Adipocyte (in vitro differentiated cells): Measurements from ENCODE around the gene FREY1.

Experiments used
- DNase-seq: peaks from one replicate; pipeline ENCODE4 v3.0.0-alpha.2; 2015; ENCODE audit warnings: low read depth
- H3K27me3 ChIP-seq: replicated peaks from 2 replicates; pipeline ENCODE4 v1.7.0; 2013; ENCODE audit warnings: mild to moderate bottlenecking, low read length, moderate library complexity; ENCODE audit not compliant: control insufficient read depth, insufficient read depth
- H3K36me3 ChIP-seq: 2 replicates; pipeline ENCODE4 v1.7.0; 2013; ENCODE audit warnings: low read length, mild to moderate bottlenecking, moderate library complexity; ENCODE audit not compliant: control insufficient read depth, insufficient read depth, severe bottlenecking
- H3K4me1 ChIP-seq: 2 replicates; pipeline ENCODE4 v1.7.0; 2013; ENCODE audit warnings: mild to moderate bottlenecking, low read length, moderate library complexity; ENCODE audit not compliant: control insufficient read depth, insufficient read depth
- H3K4me3 ChIP-seq: 2 replicates; pipeline ENCODE4 v1.7.0; 2013; ENCODE audit warnings: mild to moderate bottlenecking, low read length, moderate library complexity
- H3K9ac ChIP-seq: 2 replicates; pipeline ENCODE4 v1.7.0; 2013; ENCODE audit warnings: mild to moderate bottlenecking, low read length, moderate library complexity
- H3K9me3 ChIP-seq: 2 replicates; pipeline ENCODE4 v1.7.0; 2013; ENCODE audit warnings: mild to moderate bottlenecking, low read length, moderate library complexity; ENCODE audit not compliant: control insufficient read depth

FREY1 gene

DNA sequence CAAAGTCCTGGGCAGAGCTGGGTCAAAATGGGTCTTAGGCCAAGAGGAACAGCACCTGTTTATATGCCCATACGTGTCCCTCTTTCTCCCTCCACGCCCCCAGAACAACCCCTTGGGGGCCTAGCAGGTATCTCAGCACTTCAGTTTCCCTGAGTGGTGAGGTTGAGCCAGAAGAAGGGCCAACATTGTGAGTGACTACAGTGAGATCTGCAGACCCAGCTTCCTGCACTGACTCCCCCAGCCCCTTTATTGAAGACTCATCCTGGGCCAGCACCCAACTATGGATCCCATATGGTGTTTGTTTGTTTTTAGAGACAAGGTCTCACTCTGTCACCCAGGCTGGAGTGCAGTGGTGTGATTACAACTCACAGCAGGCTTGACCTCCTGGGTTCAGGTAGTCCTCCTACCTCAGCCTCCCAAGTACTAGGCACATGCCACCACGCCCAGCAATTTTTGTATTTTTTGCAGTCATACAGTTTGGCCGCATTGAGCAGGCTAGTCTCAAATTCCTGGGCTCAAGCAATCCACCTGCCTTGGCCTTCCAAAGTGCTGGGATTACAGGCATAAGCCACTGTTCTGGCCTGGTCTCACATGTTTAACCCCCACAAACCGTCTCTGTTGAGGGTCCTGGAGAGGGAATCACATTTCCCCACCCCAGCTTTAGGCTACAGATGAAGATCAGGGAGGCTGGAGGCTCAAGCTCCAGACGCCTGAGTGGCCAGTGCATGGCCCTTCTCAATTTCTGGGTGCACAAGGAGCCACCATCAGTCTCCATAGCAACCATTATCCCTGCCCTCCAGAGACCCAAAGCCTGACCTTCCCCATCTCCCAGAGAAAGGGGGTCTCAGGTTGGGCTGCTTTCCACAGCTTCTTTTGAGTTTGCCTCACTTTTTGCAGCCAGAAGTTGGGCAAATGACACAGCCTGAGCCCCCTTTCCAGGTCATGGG is 13.7 kb upstream of the FREY1 start:
- peaks cover 3% of the 10 kb centered on the region for H3K36me3 ChIP-seq
- H3K27me3 ChIP-seq, result peaks cover 19% of the 10 kb centered on the region
- no peak overlapping the region for H3K4me3 ChIP-seq
- DNase-seq, result no peak
- no peaks in the 10 kb centered on the region for H3K9me3 ChIP-seq
- no peak overlapping the region for H3K9ac ChIP-seq
- peaks cover 12% of the 10 kb centered on the region for H3K4me1 ChIP-seq

DNA sequence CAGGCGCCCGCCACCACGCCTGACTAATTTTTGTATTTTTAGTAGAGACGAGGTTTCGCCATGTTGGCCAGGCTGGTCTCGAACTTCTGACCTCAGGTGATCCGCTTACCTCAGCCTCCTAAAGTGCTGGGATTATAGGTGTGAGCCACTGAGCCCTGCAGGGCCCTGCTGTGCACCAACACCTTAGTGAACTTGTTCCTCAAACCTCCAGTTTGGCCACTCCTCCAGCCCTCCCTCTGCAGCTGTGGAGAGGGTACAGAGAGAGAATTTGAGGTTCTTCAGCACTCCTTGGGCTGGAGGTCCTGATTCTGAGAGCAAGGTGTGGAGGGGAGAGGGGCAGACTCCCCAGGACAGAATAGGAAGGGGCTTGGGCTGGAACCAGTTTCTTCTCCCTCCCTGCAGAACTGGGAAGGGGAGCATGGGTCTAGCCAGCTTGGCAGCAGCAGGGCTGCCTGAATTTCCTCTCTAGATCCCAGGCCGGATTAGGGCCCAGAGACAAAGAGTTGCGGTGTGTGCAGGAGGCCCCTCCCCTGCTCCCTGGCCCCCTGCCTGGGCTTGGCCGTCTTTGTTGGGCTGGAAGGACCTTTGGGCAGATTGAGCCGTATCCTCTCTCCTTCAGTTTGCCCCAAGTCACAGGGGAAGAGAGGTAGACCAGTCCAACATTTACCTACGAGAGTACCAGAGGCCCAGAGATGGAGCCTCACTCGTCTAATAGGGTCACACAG is 12.9 kb upstream of the FREY1 start:
- peaks cover 11% of the 10 kb centered on the region for H3K36me3 ChIP-seq
- H3K4me3 ChIP-seq, result no peak overlapping the region
- DNase-seq, result no peak

DNA sequence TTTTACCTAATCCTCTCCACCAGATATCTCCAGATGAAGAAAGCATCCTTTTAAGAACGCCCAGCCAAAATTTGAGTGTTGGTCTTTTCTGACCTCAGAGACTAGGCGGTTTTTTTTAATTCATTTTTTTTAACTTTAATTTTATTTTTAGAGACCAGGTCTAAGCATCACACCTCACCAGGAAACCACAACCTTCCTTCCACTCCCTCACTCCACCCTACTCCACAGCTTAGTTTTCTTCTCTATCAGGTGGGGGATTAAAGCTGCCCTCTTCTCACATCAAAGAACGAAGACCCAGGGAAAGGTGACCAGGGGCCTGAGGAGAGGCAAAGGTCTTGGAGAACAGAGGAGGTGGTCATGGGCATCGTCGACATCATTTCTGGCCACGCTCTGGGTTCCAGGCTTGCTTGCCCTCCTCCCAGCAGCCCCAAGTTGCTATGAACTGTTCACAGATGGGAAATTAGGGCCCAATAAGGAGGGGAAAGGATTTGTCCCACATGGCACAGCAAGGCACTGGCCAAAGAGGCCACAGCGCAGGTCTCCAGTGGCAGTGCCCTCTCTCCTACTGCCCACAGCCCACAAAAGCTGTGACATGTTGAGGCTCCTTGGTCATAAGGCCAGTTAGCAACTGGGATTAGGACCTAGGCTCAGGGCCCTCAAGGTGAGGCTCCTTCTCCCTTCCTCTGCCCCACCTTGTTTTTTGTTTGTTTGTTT is 12.0 kb upstream of the FREY1 start:
- Histone ChIP-seq H3K4me3 (peak overlapping the region; percentile 100), H3K9ac (no peak overlapping the region), H3K4me1 (peaks cover 12% of the 10 kb centered on the region), H3K36me3 (peaks cover 19% of the 10 kb centered on the region), H3K27me3 (peaks cover 9% of the 10 kb centered on the region), H3K9me3 (no peaks in the 10 kb centered on the region)
- DNase-seq, result no peak

More for the DNA sequence above, 12.9 kb upstream of the FREY1 start:
- H3K4me1 ChIP-seq, result peaks cover 12% of the 10 kb centered on the region
- H3K27me3 ChIP-seq, result peaks cover 12% of the 10 kb centered on the region
- no peak overlapping the region for H3K9ac ChIP-seq
- no peaks in the 10 kb centered on the region for H3K9me3 ChIP-seq

DNA sequence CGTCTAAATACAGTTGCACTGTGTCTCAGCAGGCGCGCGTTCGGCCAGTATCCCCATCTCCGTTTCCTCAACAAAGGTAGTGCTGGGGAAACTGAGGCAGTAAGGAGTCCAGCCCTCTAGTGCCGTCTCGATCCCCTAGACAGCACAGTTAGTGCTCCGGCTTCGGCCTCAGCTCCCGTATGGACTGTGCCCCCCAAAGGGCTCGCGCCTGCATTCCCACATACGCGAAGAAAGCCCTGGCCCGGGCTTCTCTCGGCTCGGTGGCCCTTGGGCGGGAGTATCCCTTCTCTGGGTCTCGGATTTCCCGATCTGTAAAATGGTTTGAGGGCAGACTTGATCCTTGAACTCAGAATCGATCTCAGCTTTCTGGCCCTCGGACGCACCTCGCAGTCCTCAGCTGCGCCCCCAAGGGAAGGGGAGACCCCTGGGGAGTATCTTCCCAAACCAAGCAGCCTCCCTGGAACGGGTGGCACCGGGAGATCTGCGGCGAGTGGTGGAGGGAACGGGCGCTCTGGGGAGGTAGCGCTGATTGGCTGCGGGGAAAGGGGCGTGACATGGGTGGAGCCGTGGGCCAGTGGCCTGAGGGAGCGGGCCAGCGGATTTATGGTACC is 11.4 kb upstream of the FREY1 start:
- H3K36me3 ChIP-seq, result peaks cover 26% of the 10 kb centered on the region
- H3K4me3 ChIP-seq, result peak overlapping the region; percentile 100
- peak; percentile 93 for DNase-seq
- H3K27me3 ChIP-seq, result peaks cover 6% of the 10 kb centered on the region
- no peaks in the 10 kb centered on the region for H3K9me3 ChIP-seq
- peaks cover 12% of the 10 kb centered on the region for H3K4me1 ChIP-seq
- peak overlapping the region; percentile 100 for H3K9ac ChIP-seq

DNA sequence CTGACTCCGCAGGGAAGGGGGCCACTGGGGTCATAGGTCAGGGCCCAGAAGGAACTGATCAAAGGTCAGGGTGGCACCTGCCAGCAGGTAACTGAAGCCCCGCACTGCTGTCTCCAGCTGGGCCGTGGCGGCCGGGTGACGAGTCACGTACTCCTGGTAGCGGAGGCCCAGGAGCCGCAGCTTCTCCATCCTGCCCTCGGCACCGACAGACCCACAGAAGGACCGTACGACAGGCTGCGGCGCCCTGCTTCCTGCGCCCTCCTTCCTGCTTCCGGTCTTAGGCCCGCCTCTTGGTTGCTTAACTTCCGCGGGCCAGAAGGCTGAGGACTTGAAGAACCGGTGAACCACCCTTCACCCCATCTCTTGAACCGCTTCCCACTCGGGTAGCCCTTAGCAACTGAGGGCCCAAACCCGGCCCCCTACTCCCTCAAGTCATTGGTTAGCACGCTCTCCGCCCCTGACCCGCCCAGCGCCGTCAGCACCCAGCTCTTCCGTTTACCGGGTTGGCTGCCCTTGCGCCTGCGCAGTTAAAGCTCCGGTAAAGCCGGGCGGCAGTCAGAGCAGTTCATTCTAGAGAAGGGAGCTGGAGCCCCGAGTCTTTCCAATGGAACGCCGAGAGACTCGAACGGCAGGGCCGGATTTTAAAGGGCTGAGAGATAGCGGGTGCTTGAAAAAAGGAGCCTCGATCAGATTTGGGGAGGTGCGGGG is 10.7 kb upstream of the FREY1 start, which contains the start of gene PEX16:
PEX16 (minus strand) TSS at position 255 of the 708 bp plus-strand sequence; CDS start at position 189, 66 bp downstream.
- no peaks in the 10 kb centered on the region for H3K9me3 ChIP-seq
- peak within 1 kb of the TSS; percentile 100 for H3K9ac ChIP-seq
- peaks cover 31% of the 10 kb centered on the region for H3K36me3 ChIP-seq
- peak within 1 kb of the TSS; percentile 100 for H3K4me3 ChIP-seq
- H3K27me3 ChIP-seq, result no peaks in the 10 kb centered on the region
- DNase-seq, result peak; percentile 100
- H3K4me1 ChIP-seq, result peaks cover 12% of the 10 kb centered on the region

DNA sequence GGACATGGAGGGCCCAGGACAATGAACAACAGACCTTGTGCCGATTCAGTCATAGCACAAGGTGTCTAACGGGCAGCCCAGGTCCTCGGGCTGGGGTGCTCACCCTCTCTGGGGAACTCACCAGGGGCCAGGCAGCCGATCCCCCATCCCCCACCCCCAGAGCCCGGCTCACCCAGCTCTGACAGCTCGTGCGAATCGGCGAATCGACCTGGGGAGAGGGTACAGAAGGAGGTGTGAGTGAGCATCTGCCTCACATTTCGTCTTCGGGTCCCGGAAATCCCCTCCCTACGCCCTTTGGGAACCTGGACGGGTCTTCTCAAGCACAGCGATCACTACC is 10.2 kb upstream of the FREY1 start:
- Histone ChIP-seq H3K4me1 (peaks cover 12% of the 10 kb centered on the region), H3K27me3 (no peaks in the 10 kb centered on the region), H3K4me3 (peak overlapping the region; percentile 100), H3K36me3 (peaks cover 31% of the 10 kb centered on the region), H3K9ac (peak overlapping the region; percentile 100), H3K9me3 (no peaks in the 10 kb centered on the region)
- peak; percentile 21 for DNase-seq

DNA sequence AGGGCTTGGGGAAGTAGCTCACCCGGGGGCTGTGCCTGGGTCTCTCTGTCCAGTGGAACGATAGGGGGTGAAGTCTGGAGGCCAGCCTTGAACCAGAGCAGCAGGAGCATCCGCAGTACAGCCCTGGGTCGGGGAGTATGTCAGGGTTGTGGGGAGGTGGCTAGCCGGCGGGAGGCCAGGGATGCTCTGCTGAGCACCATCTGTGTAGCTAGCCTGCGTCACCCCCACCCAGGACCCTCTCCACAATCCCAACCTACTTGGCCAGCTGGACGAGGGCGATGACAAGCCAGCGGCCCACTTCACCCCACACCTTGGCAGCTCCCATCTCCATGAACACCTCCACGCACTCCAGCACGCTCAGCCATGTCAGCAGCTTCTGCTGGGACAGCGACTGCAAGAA is 8.4 kb upstream of the FREY1 start:
- H3K36me3 ChIP-seq, result peaks cover 47% of the 10 kb centered on the region
- H3K9me3 ChIP-seq, result no peaks in the 10 kb centered on the region
- no peak overlapping the region for H3K9ac ChIP-seq
- no peaks in the 10 kb centered on the region for H3K27me3 ChIP-seq
- DNase-seq, result no peak
- peaks cover 12% of the 10 kb centered on the region for H3K4me1 ChIP-seq
- H3K4me3 ChIP-seq, result no peak overlapping the region

DNA sequence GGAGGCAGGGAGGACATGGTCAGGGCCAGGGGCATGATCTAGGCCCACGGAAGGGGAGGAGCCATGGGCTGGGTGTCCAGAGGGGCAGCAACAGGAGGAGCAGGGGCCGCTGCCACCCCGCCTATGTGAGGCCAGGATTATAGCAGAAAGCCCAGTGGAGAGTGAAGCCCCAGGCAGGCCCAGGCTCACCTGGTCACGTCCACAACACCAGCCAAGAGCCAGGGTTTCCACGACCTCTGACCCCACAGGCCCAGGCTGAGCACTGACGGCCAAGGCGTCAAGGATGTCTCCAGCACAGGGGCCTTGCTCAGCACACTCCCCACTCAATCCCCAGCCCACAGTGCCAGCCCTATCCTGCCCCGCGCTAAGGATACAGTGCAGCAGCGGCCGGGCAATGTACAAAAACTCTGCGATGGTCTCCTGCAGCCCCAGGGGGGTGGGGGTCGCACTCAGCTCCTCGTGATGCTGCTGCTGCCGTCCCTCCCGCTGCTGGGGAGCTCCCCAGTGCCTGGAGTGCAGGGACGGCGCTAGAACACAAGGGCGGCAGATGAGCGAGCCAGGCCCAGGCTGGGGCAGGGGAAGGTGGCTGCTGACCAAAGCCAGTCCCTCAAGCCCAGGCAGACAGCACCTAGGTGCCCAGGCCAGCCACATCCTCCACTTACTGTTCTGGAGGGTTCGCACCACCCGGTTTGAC is 7.0 kb upstream of the FREY1 start:
- H3K4me3 ChIP-seq, result no peak overlapping the region
- peaks cover 12% of the 10 kb centered on the region for H3K4me1 ChIP-seq
- DNase-seq, result no peak
- H3K27me3 ChIP-seq, result no peaks in the 10 kb centered on the region
- H3K9ac ChIP-seq, result no peak overlapping the region
- H3K36me3 ChIP-seq, result peaks cover 57% of the 10 kb centered on the region
- H3K9me3 ChIP-seq, result no peaks in the 10 kb centered on the region

DNA sequence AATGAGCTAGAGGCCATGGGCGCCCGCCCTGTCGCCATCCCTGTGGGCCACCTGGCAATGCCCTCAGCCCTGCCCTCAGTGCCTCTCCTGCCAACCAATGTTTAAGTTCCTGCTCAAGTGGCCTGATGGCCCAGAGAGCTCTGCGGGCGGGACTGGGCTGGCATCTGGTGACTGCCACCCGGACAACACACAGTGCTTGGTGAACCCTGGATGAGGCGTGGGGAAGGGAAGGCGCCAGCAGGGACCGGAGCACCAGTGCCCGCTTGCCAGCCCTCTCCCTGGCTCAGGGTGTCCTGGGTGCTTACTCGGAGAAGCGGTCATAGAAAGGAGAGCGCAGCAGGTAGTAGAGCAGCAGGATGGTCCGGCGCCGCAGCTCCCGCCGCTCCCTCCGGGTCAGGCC is 6.4 kb upstream of the FREY1 start:
- peaks cover 57% of the 10 kb centered on the region for H3K36me3 ChIP-seq
- no peaks in the 10 kb centered on the region for H3K27me3 ChIP-seq
- DNase-seq, result no peak
- H3K4me1 ChIP-seq, result peaks cover 13% of the 10 kb centered on the region
- no peak overlapping the region for H3K4me3 ChIP-seq
- H3K9me3 ChIP-seq, result no peaks in the 10 kb centered on the region
- H3K9ac ChIP-seq, result no peak overlapping the region

DNA sequence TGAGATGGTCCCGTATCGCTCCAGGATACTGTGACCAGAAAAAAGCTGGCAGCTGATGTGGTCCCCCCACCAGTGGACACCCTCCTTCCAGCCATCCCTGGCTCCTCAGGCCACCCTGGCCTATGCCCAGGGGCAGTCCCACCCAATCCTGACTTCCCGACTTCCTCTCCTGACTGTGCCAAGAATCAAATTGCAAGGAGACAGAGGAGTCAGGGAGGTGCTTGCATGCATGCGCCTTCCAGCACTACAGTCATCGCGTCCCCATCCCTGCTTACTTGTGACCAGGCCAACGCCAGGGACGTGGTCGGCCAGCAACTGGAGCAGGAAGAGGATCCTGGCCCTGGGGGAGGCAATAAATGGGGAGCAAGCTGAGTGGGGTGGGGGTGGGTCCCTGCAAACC is 3.6 kb upstream of the FREY1 start:
- Histone ChIP-seq H3K36me3 (peaks cover 52% of the 10 kb centered on the region), H3K4me3 (no peak overlapping the region), H3K9me3 (no peaks in the 10 kb centered on the region), H3K27me3 (no peaks in the 10 kb centered on the region), H3K9ac (no peak overlapping the region), H3K4me1 (peaks cover 10% of the 10 kb centered on the region)
- DNase-seq, result no peak
